Stimulated activated CD8-positive, alpha-beta memory T cell treated with anti-CD3 and anti-CD28 coated beads, Interleukin-12 subunit alpha, Interleukin-12 subunit beta, amount 100 ng/mL, for 4 hours (primary cell): ENCODE measurements around the gene RANBP3.
"Not testable (repeated sequence)": the region's sequence is repeated elsewhere in the genome, so short reads cannot be mapped to it uniquely, and the experiment has no call there.

Experiments used
- DNase-seq: peaks from one replicate; pipeline ENCODE4 v3.0.0-alpha.2; 2020; ENCODE audit warnings: low read depth

The RANBP3 gene

GRCh38 chr19:5977785-5978605, at the start of gene RANBP3:
Gene RANBP3, minus strand, starts transcription at chr19:5978140. Its CDS starts 58 bp downstream, at chr19:5978082.
- DNase-seq, result peak; percentile 99

GRCh38 chr19:6026390-6027227, 48.7 kb upstream of the RANBP3 start:
- DNase-seq, result no peak

GRCh38 chr19:6024756-6025155, 46.8 kb upstream of the RANBP3 start:
- DNase-seq, result not testable (repeated sequence)

GRCh38 chr19:6023936-6024335, 46.0 kb upstream of the RANBP3 start:
- DNase-seq, result no peak

- DNase-seq, result no peak
Measured at GRCh38 chr19:6023085-6023682, 45.2 kb upstream of the RANBP3 start.

GRCh38 chr19:6022570-6023064, 44.7 kb upstream of the RANBP3 start:
- DNase-seq, result no peak

GRCh38 chr19:6021878-6022569, 44.1 kb upstream of the RANBP3 start:
- DNase-seq, result peak; percentile 42

- DNase-seq, result no peak
Measured at GRCh38 chr19:6020972-6021805, 43.2 kb upstream of the RANBP3 start.

GRCh38 chr19:6020166-6020882, 42.4 kb upstream of the RANBP3 start:
- DNase-seq, result no peak

- no peak for DNase-seq
Measured at GRCh38 chr19:6018786-6019185, 40.8 kb upstream of the RANBP3 start.

- no peak for DNase-seq
Measured at GRCh38 chr19:6017576-6017975, 39.6 kb upstream of the RANBP3 start.

- no peak for DNase-seq
Measured at GRCh38 chr19:6015841-6016545, 38.1 kb upstream of the RANBP3 start.

GRCh38 chr19:6014551-6015135, 36.7 kb upstream of the RANBP3 start:
- no peak for DNase-seq

GRCh38 chr19:6012426-6013170, 34.7 kb upstream of the RANBP3 start:
- DNase-seq, result no peak

- no peak for DNase-seq
Measured at GRCh38 chr19:6011794-6012193, 33.9 kb upstream of the RANBP3 start.

GRCh38 chr19:6011206-6011605, 33.3 kb upstream of the RANBP3 start:
- DNase-seq, result no peak

- no peak for DNase-seq
Measured at GRCh38 chr19:6010107-6010506, 32.2 kb upstream of the RANBP3 start.

GRCh38 chr19:6007866-6008265, 29.9 kb upstream of the RANBP3 start:
- no peak for DNase-seq

- DNase-seq, result no peak
Measured at GRCh38 chr19:6006896-6007295, 29.0 kb upstream of the RANBP3 start.
